Measurements from ENCODE around the gene TGFA.

- TF ChIP-seq POLR2AphosphoS5 (IDR thresholded peaks at IDR 0.05; ENCODE audit: low read depth, low read length) (no peak), REST (IDR thresholded peaks at IDR 0.05; ENCODE audit: insufficient read depth in 1 of 2, low read depth in 2 of 2, low read length in 2 of 2) (no peak)
Observed at GRCh38 chr2:70463581-70463980, 90.0 kb downstream of the TGFA start.

Measured in PFSK-1 (cell line).